ENCODE measurements around the gene JPH4. TPM values are rescaled to one million over a fixed set of nuclear protein-coding genes. Genes with fewer than 3 reads are reported as not detected.

The JPH4 gene
- total and polyA plus RNA-seq, 2 of the 8 experiments (the other 6 are each of a cell fraction or from before 2014, with no cell fraction given): 23.9 to 46.7 TPM

DNA sequence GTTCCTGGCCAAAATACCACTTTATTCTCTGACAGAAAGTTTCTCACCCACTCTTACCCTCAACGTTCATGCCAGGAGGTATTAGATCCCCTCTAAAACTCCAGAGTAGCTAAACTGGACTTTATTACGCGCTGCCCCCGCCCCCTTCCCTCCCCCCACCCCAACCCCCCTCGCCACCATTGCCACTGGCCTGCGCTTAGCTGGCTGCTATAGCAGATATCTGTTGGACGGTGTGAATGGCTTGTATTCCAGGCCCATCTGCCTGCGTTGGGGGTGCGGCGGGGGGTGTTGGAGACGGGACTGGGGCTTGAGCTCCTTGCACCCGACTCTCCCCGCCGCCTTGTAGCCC lies 23.1 kb downstream of the JPH4 start:
- H3K9ac ChIP-seq (replicated peaks in 1 of 4; ENCODE audit: extremely low read depth in 1 of 4, low read depth in 3 of 4, low read length in 3 of 4): peak overlapping the region in 2 of 4 experiments; percentile 76 to 80; a peak in 2 of 7 replicates

More for the DNA sequence above, 23.1 kb downstream of the JPH4 start:
- Histone ChIP-seq H3K79me2 (ENCODE audit: control insufficient read depth in 1 of 2, insufficient read depth in 2 of 2, low read length in 2 of 2) (peaks cover under 1 to 22% of the 10 kb centered on the region in 2 experiments; a peak in 3 of 4 replicates), H2AFZ (ENCODE audit: low read length) (no peak overlapping the region), H2BK120ac (replicated peaks; ENCODE audit: low read depth, low read length) (no peak overlapping the region), H3K23ac (ENCODE audit: insufficient read length) (no peak overlapping the region), H4K5ac (ENCODE audit: insufficient read length, low read depth, low read length) (no peak overlapping the region), H3K79me1 (ENCODE audit: low read depth, low read length) (0 out of 2 replicates have a peak, but pooled peaks cover 7% of the 10 kb centered on the region), H4K91ac (replicated peaks; ENCODE audit: insufficient read length, low read length) (no peak overlapping the region), H3K56ac (replicated peaks; ENCODE audit: insufficient read length, low read depth, low read length) (no peak overlapping the region), H3K36me3 (ENCODE audit: control insufficient read depth in 2 of 4, insufficient read depth in 4 of 4, low read length in 3 of 4) (peaks cover 0 to 15% (median 3%) of the 10 kb centered on the region in 4 experiments; a peak in 4 of 8 replicates), H2BK12ac (ENCODE audit: low read depth, low read length) (no peak overlapping the region), H3K27ac (ENCODE audit: low read depth, low read length) (no peak overlapping the region), H3K4me3 (ENCODE audit: extremely low read depth in 1 of 4, insufficient read depth in 2 of 4, low read depth in 3 of 4, low read length in 4 of 4) (peak overlapping the region; percentile 56 to 87 (median 80)), H3K4me2 (ENCODE audit: insufficient read depth in 1 of 2, low read depth in 2 of 2, low read length in 2 of 2) (peak overlapping the region; percentile 80 to 93), H3K23me2 (ENCODE audit: low read depth, low read length) (peaks cover 13% of the 10 kb centered on the region), H2BK5ac (ENCODE audit: low read depth, low read length) (0 out of 2 replicates have a peak overlapping the region, but pooled peaks have one; percentile 93), H4K8ac (ENCODE audit: extremely low read depth, insufficient read depth, low read length) (no peak overlapping the region), H2BK15ac (ENCODE audit: low read length) (no peak overlapping the region), H4K20me1 (replicated peaks in 1 of 2; ENCODE audit: control insufficient read depth in 1 of 2, insufficient read depth in 2 of 2, low read length in 2 of 2) (peaks cover 0 to 3% of the 10 kb centered on the region in 2 experiments), H3K9me3 (ENCODE audit: insufficient read depth in 2 of 2, low read depth in 1 of 2, low read length in 1 of 2) (no peaks in the 10 kb centered on the region), H3K14ac (ENCODE audit: insufficient read length) (no peak overlapping the region), H3K27me3 (replicated peaks in 1 of 4; ENCODE audit: control insufficient read depth in 3 of 4, extremely low read depth in 1 of 4, insufficient read depth in 3 of 4, low read length in 3 of 4) (no peaks in the 10 kb centered on the region), H3K4me1 (replicated peaks in 1 of 4; ENCODE audit: control insufficient read depth in 3 of 4, insufficient read depth in 4 of 4, low read length in 3 of 4) (peaks cover 0 to 19% (median 11%) of the 10 kb centered on the region in 4 experiments; a peak in 6 of 7 replicates), H2BK20ac (ENCODE audit: low read length) (no peak overlapping the region), H3K18ac (ENCODE audit: extremely low read depth, low read length) (no peak overlapping the region), H2AK5ac (ENCODE audit: low read depth, low read length) (no peak overlapping the region), H3K4ac (replicated peaks; ENCODE audit: insufficient read length, low read depth, low read length) (no peak overlapping the region)
- ChIA-PET POLR2A (ENCODE audit: partially characterized antibody) (interaction anchor here (0.7 to 52.7 kb wide), 7 partner anchors 12 to 640 kb away, joined by 3 to 1523 read pairs (median 4); partner anchors contain the start of genes AP1G2, NGDN, TM9SF1 and ZFHX2), CTCF (ENCODE audit: partially characterized antibody) (interaction anchor here (34.2 to 70.5 kb wide), 2 partner anchors 28 to 79 kb away, joined by 1314 to 2092 read pairs; partner anchors contain the start of gene NGDN)
- DNase-seq (ENCODE audit: low read depth in 1 of 2, low spot score in 2 of 2) (no peak), FAIRE-seq (no peak)
- TF ChIP-seq RXRA (IDR thresholded peaks at IDR 0.05; ENCODE audit: insufficient read depth, low read depth, low read length) (no peak), SAP30 (IDR thresholded peaks at IDR 0.05; ENCODE audit: insufficient read depth, insufficient replicate concordance, low read length) (peak; percentile 67)
- WGBS, 2 experiments (ENCODE audit: extremely low coverage in 1 of 2, insufficient coverage in 1 of 2, insufficient read length in 1 of 2, insufficient replicate concordance in 2 of 2, low coverage in 1 of 2, low lambda C conversion rate in 2 of 2, missing lambda C conversion rate in 1 of 2): 7% methylated on average over 10 of the region's 14 CpGs; no CpG with 5 or more reads in 1 of the 2 experiments

All from H1 (cell line).